Measurements from ENCODE around the gene TRIM3. TPM values are rescaled to one million over a fixed set of nuclear protein-coding genes. Genes with fewer than 3 reads are reported as not detected.

Gene TRIM3
- total RNA-seq, 2 experiments from 2014 or later = 7.9 to 9.9 TPM

- no peak for DNase-seq
- Mint-ChIP-seq H3K36me3 (ENCODE audit: low read depth) (peaks cover 26% of the 10 kb centered on the region), H3K4me1 (peaks cover 62% of the 10 kb centered on the region), H3K27me3 (no peaks in the 10 kb centered on the region), H3K9me3 (no peaks in the 10 kb centered on the region), H3K27ac (no peak overlapping the region), H3K4me3 (no peak overlapping the region)
- CTCF ChIA-PET = interaction anchor here (1.2 kb wide), 1 partner anchor 26 kb away, joined by 3 read pairs; no protein-coding TSS in a partner anchor
- POLR2A ChIA-PET = interaction anchor here (1.0 to 9.9 kb wide), 4 partner anchors 10 to 14 kb away, joined by 3 to 143 read pairs (median 6); partner anchors contain the start of genes APBB1 and SMPD1
These were observed 67.9 kb downstream of the TRIM3 start for GRCh38 chr11:6405846-6406245.

- no peak for DNase-seq
- POLR2A ChIA-PET = interaction anchor here (1.0 to 9.9 kb wide), 4 partner anchors 11 to 76 kb away, joined by 3 to 143 read pairs (median 30); partner anchors contain the start of genes APBB1, ARFIP2, SMPD1 and TIMM10B
- Mint-ChIP-seq H3K36me3 (ENCODE audit: low read depth) (peaks cover 28% of the 10 kb centered on the region), H3K4me3 (no peak overlapping the region), H3K4me1 (peaks cover 65% of the 10 kb centered on the region), H3K27ac (no peak overlapping the region), H3K9me3 (no peaks in the 10 kb centered on the region), H3K27me3 (no peaks in the 10 kb centered on the region)
- CTCF ChIA-PET = no interaction called here
These were observed 68.6 kb downstream of the TRIM3 start for GRCh38 chr11:6405052-6405667.

- peak overlapping the region; percentile 97 for H3K27ac Mint-ChIP-seq
- ChIA-PET POLR2A (interaction anchor here (1.0 to 9.9 kb wide), 7 partner anchors 10 to 341 kb away, joined by 3 to 143 read pairs (median 19); partner anchors contain the start of genes APBB1, ARFIP2, SMPD1 and TIMM10B), CTCF (interaction anchor here (1.2 to 2.5 kb wide), 3 partner anchors 26 to 42 kb away, joined by 4 to 23 read pairs (median 9); partner anchors contain the start of gene HPX)
- peaks cover 27% of the 10 kb centered on the region for H3K36me3 Mint-ChIP-seq (ENCODE audit: low read depth)
- DNase-seq = peak; percentile 36
- H3K9me3 Mint-ChIP-seq = no peaks in the 10 kb centered on the region
- no peak overlapping the region for H3K4me3 Mint-ChIP-seq
- peaks cover 65% of the 10 kb centered on the region for H3K4me1 Mint-ChIP-seq
- H3K27me3 Mint-ChIP-seq = no peaks in the 10 kb centered on the region
These were observed 69.2 kb downstream of the TRIM3 start for GRCh38 chr11:6404342-6405051.

- ChIA-PET POLR2A (interaction anchor here (1.0 to 9.9 kb wide), 11 partner anchors 8 to 342 kb away, joined by 3 to 143 read pairs (median 5); partner anchors contain the start of genes APBB1, ARFIP2, HPX and ILK), CTCF (interaction anchor here (0.8 to 2.7 kb wide), 9 partner anchors 10 to 280 kb away, joined by 3 to 23 read pairs (median 6); partner anchors contain the start of genes HPX, MRPL17 and SMPD1)
- Mint-ChIP-seq H3K4me3 (no peak overlapping the region), H3K4me1 (peaks cover 68% of the 10 kb centered on the region), H3K27ac (peak overlapping the region; percentile 97), H3K9me3 (no peaks in the 10 kb centered on the region), H3K27me3 (no peaks in the 10 kb centered on the region), H3K36me3 (ENCODE audit: low read depth) (peaks cover 30% of the 10 kb centered on the region)
- DNase-seq = no peak
These were observed 70.2 kb downstream of the TRIM3 start for GRCh38 chr11:6403539-6403938.

- Mint-ChIP-seq H3K9me3 (no peaks in the 10 kb centered on the region), H3K4me1 (peaks cover 64% of the 10 kb centered on the region), H3K36me3 (ENCODE audit: low read depth) (peaks cover 36% of the 10 kb centered on the region), H3K27me3 (no peaks in the 10 kb centered on the region), H3K4me3 (peak overlapping the region; percentile 67), H3K27ac (peak overlapping the region; percentile 97)
- ChIA-PET CTCF (interaction anchor here (0.9 to 2.7 kb wide), 9 partner anchors 11 to 41 kb away, joined by 3 to 23 read pairs (median 6); partner anchors contain the start of genes APBB1 and SMPD1), POLR2A (interaction anchor here (0.6 to 9.9 kb wide), 21 partner anchors 9 to 216 kb away, joined by 3 to 143 read pairs (median 4); partner anchors contain the start of genes APBB1, ARFIP2, HPX and ILK)
- peak; percentile 87 for DNase-seq
These were observed 71.2 kb downstream of the TRIM3 start for GRCh38 chr11:6402561-6402981.

- Mint-ChIP-seq H3K27ac (peak overlapping the region; percentile 97), H3K36me3 (ENCODE audit: low read depth) (peaks cover 40% of the 10 kb centered on the region), H3K27me3 (no peaks in the 10 kb centered on the region), H3K4me3 (peak overlapping the region; percentile 67), H3K9me3 (no peaks in the 10 kb centered on the region), H3K4me1 (peaks cover 60% of the 10 kb centered on the region)
- CTCF ChIA-PET = interaction anchor here (0.9 to 2.7 kb wide), 7 partner anchors 12 to 42 kb away, joined by 3 to 23 read pairs (median 9); partner anchors contain the start of genes APBB1 and SMPD1
- peak; percentile 54 for DNase-seq
- POLR2A ChIA-PET = interaction anchor here (0.6 to 9.9 kb wide), 16 partner anchors 11 to 217 kb away, joined by 3 to 143 read pairs (median 4); partner anchors contain the start of genes APBB1, ARFIP2, HPX and SMPD1
These were observed 71.7 kb downstream of the TRIM3 start for GRCh38 chr11:6402061-6402470.

- H3K4me3 Mint-ChIP-seq = no peak overlapping the region
- no peaks in the 10 kb centered on the region for H3K9me3 Mint-ChIP-seq
- CTCF ChIA-PET = interaction anchor here (1.7 to 2.7 kb wide), 4 partner anchors 11 to 42 kb away, joined by 4 to 17 read pairs (median 8); partner anchors contain the start of genes APBB1 and SMPD1
- H3K36me3 Mint-ChIP-seq (ENCODE audit: low read depth) = peaks cover 44% of the 10 kb centered on the region
- peak overlapping the region; percentile 97 for H3K27ac Mint-ChIP-seq
- peaks cover 54% of the 10 kb centered on the region for H3K4me1 Mint-ChIP-seq
- POLR2A ChIA-PET = interaction anchor here (1.0 to 9.9 kb wide), 11 partner anchors 10 to 218 kb away, joined by 3 to 143 read pairs (median 6); partner anchors contain the start of genes APBB1, ARFIP2, SMPD1 and TIMM10B
- H3K27me3 Mint-ChIP-seq = no peaks in the 10 kb centered on the region
- no peak for DNase-seq
These were observed 72.3 kb downstream of the TRIM3 start for GRCh38 chr11:6401464-6401863.

GRCh38 chr11:6400431-6401345 lies 73.1 kb downstream of the TRIM3 start:
- Mint-ChIP-seq H3K4me1 (peaks cover 48% of the 10 kb centered on the region), H3K27ac (peak overlapping the region; percentile 44), H3K36me3 (ENCODE audit: low read depth) (peaks cover 44% of the 10 kb centered on the region), H3K27me3 (no peaks in the 10 kb centered on the region), H3K4me3 (no peak overlapping the region), H3K9me3 (no peaks in the 10 kb centered on the region)
- no peak for DNase-seq
- CTCF ChIA-PET = interaction anchor here (0.9 to 2.7 kb wide), 4 partner anchors 19 to 43 kb away, joined by 3 to 12 read pairs (median 4); partner anchors contain the start of gene APBB1
- POLR2A ChIA-PET = interaction anchor here (1.3 to 9.9 kb wide), 4 partner anchors 9 to 219 kb away, joined by 5 to 143 read pairs (median 42); partner anchors contain the start of genes APBB1, SMPD1 and TPP1

Other genes with a start within 250 kb of the TRIM3 start
- gene FHIP1B, start 239.3 kb downstream of the TRIM3 start, total RNA-seq = 10 to 100 TPM; 19.1 to 19.2 TPM
- under 1 TPM; 0.20 to 0.30 TPM for gene CNGA4, start 234.9 kb downstream of the TRIM3 start, total RNA-seq
- not detected for gene CCKBR, start 214.1 kb downstream of the TRIM3 start, total RNA-seq
- 10 to 100 TPM; 12.1 to 13.2 TPM for gene CAVIN3, start 153.4 kb downstream of the TRIM3 start, total RNA-seq
- gene SMPD1, start 83.5 kb downstream of the TRIM3 start, total RNA-seq = 10 to 100 TPM; 55.1 to 58.5 TPM
- 10 to 100 TPM; 56.0 to 57.6 TPM for gene APBB1, start 54.8 kb downstream of the TRIM3 start, total RNA-seq
- under 1 TPM in 1 of 2 experiments, not detected in 1; 0.18 TPM for gene HPX, start 33.0 kb downstream of the TRIM3 start, total RNA-seq
- gene ARFIP2, start 7.4 kb upstream of the TRIM3 start, total RNA-seq = 10 to 100 TPM; 38.5 to 39.2 TPM
- gene TIMM10B, start 7.6 kb upstream of the TRIM3 start, total RNA-seq = 10 to 100 TPM; 39.0 to 40.5 TPM
- gene DNHD1, start 23.3 kb upstream of the TRIM3 start, total RNA-seq = 10 to 100 TPM; 18.5 to 19.6 TPM
- gene RRP8, start 129.7 kb upstream of the TRIM3 start, total RNA-seq = 10 to 100 TPM; 21.8 to 24.4 TPM
- gene ILK, start 129.8 kb upstream of the TRIM3 start, total RNA-seq = 100 to 1,000 TPM; 135 to 138 TPM
- gene TAF10, start 138.3 kb upstream of the TRIM3 start, total RNA-seq = 100 to 1,000 TPM; 159 to 161 TPM
- gene TPP1, start 145.5 kb upstream of the TRIM3 start, total RNA-seq = 100 to 1,000 TPM; 130 to 131 TPM
- gene DCHS1, start 181.9 kb upstream of the TRIM3 start, total RNA-seq = under 1 TPM; 0.23 to 0.25 TPM
- gene MRPL17, start 209.4 kb upstream of the TRIM3 start, total RNA-seq = 10 to 100 TPM; 54.1 to 56.3 TPM